Measurements from ENCODE around the gene LRP8.

The LRP8 gene

DNA sequence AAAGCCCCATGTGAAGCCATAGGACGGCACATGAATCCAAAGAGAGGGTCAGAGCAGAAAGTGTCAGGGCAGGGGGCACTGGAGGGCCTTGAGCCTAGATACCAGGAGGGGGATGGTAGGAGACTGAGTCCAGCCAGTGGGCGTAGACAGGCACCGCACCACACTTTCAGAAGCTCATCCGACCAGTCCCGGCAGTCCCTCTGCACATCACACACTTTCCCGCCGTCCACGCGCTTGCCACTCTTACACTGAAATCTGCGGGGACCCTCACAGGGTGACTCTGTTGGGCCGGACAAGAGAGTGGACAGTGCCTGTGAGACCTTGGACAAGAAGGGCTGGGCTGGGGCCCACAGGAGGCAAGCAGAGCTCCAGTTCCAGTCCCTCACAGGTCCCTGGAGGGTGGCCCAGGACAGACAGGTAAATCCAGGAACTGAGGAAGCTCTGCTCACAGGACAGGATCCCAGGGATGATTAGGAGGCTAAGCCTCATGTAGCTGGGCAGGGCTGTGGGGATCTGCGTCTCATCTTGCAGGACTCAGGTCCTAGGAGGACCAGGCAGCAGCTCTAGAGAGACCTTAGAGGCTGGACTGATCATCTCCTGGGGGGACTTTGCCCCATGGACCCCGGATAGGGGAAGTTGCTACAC is 53.2 kb downstream of the LRP8 start:
- H3K36me3 ChIP-seq (ENCODE audit: control insufficient read depth in 2 of 2, insufficient read depth in 2 of 2, low read length in 2 of 2), result no peaks in the 10 kb centered on the region
- H3K27ac ChIP-seq (ENCODE audit: low read depth in 2 of 2, low read length in 2 of 2), result no peak overlapping the region
- no peaks in the 10 kb centered on the region for H3K27me3 ChIP-seq (ENCODE audit: control insufficient read depth in 2 of 2, insufficient read depth in 2 of 2, low read length in 2 of 2)
- H3K9me3 ChIP-seq (ENCODE audit: control insufficient read depth in 2 of 2, low read length in 2 of 2), result no peaks in the 10 kb centered on the region
- no peaks in the 10 kb centered on the region for H3K4me1 ChIP-seq (ENCODE audit: control insufficient read depth in 2 of 2, insufficient read depth in 2 of 2, low read length in 2 of 2)
- no peak overlapping the region for H3K4me3 ChIP-seq (ENCODE audit: low read length in 2 of 2)
- H3K9ac ChIP-seq (ENCODE audit: low read depth in 1 of 2, low read length in 2 of 2), result no peak overlapping the region

DNA sequence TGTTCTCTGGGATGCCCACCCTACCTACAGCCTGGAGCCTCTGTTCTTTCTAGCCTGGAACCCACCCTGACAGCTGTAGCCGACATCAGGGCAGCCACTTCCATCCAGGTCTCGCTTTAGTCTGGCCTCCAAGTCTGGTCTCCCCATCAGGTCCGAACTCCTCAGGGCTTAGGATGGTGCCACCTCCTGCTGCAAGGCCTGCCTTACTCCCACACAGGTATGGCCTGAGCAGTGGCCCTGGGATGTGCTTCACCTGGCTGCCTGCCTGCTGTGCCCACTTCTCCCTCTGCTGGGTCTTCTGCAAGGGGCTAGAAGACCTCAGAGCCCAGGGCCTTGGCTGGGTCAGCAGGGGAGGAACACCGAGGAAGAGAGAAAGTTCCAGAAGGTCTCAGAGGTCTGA is 53.8 kb downstream of the LRP8 start:
- Histone ChIP-seq H3K36me3 (ENCODE audit: control insufficient read depth in 2 of 2, insufficient read depth in 2 of 2, low read length in 2 of 2) (no peaks in the 10 kb centered on the region), H3K4me1 (ENCODE audit: control insufficient read depth in 2 of 2, insufficient read depth in 2 of 2, low read length in 2 of 2) (no peaks in the 10 kb centered on the region), H3K27me3 (ENCODE audit: control insufficient read depth in 2 of 2, insufficient read depth in 2 of 2, low read length in 2 of 2) (no peaks in the 10 kb centered on the region), H3K27ac (ENCODE audit: low read depth in 2 of 2, low read length in 2 of 2) (no peak overlapping the region), H3K9ac (ENCODE audit: low read depth in 1 of 2, low read length in 2 of 2) (no peak overlapping the region), H3K4me3 (ENCODE audit: low read length in 2 of 2) (no peak overlapping the region), H3K9me3 (ENCODE audit: control insufficient read depth in 2 of 2, low read length in 2 of 2) (no peaks in the 10 kb centered on the region)

DNA sequence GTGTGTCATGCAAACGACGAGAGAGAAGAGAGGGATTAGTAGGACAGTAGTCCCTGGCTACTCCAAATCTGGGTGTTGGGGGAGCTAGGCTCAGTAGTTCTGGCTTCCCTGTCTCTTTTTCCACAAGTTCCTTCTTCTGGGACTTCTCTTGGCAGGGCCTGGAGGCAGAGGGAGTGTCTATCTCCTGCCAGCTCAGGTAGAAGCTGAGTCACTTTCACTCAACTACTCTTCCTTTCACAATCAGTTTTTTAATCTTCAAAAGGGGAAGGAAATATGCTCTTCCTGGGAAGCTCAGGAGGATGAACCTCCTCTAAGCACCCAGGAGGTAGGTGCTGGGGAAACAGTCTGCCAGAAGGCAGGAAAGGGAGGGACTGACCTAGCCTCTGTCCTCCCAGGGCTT is 54.3 kb downstream of the LRP8 start:
- no peak overlapping the region for H3K4me3 ChIP-seq (ENCODE audit: low read length in 2 of 2)
- H3K27ac ChIP-seq (ENCODE audit: low read depth in 2 of 2, low read length in 2 of 2), result no peak overlapping the region
- no peak overlapping the region for H3K9ac ChIP-seq (ENCODE audit: low read depth in 1 of 2, low read length in 2 of 2)
- no peaks in the 10 kb centered on the region for H3K9me3 ChIP-seq (ENCODE audit: control insufficient read depth in 2 of 2, low read length in 2 of 2)
- H3K27me3 ChIP-seq (ENCODE audit: control insufficient read depth in 2 of 2, insufficient read depth in 2 of 2, low read length in 2 of 2), result no peaks in the 10 kb centered on the region
- no peaks in the 10 kb centered on the region for H3K4me1 ChIP-seq (ENCODE audit: control insufficient read depth in 2 of 2, insufficient read depth in 2 of 2, low read length in 2 of 2)
- no peaks in the 10 kb centered on the region for H3K36me3 ChIP-seq (ENCODE audit: control insufficient read depth in 2 of 2, insufficient read depth in 2 of 2, low read length in 2 of 2)

DNA sequence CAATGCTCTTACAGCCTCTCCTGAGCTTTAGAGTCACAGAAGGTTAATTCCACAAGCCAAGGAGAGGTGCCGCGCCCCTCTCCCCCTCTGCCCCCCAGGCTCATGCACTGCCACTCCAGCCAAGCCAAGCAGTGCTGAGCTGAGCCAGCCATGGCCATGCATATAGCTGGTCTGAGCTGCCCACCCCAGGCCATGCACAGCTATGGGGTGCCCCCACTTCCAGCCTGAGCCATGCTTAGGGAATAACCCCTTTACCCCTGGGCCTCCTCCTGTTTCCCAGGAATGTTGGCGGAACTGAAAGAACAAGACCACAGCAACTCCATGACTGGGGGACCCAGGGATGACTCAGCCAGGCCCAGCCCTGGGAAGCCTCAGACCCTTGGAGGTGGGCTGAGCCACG is 55.5 kb downstream of the LRP8 start:
- Histone ChIP-seq H3K27ac (ENCODE audit: low read depth in 2 of 2, low read length in 2 of 2) (no peak overlapping the region), H3K4me3 (ENCODE audit: low read length in 2 of 2) (no peak overlapping the region), H3K4me1 (ENCODE audit: control insufficient read depth in 2 of 2, insufficient read depth in 2 of 2, low read length in 2 of 2) (no peaks in the 10 kb centered on the region), H3K36me3 (ENCODE audit: control insufficient read depth in 2 of 2, insufficient read depth in 2 of 2, low read length in 2 of 2) (no peaks in the 10 kb centered on the region), H3K9me3 (ENCODE audit: control insufficient read depth in 2 of 2, low read length in 2 of 2) (no peaks in the 10 kb centered on the region), H3K9ac (ENCODE audit: low read depth in 1 of 2, low read length in 2 of 2) (no peak overlapping the region), H3K27me3 (ENCODE audit: control insufficient read depth in 2 of 2, insufficient read depth in 2 of 2, low read length in 2 of 2) (no peaks in the 10 kb centered on the region)

DNA sequence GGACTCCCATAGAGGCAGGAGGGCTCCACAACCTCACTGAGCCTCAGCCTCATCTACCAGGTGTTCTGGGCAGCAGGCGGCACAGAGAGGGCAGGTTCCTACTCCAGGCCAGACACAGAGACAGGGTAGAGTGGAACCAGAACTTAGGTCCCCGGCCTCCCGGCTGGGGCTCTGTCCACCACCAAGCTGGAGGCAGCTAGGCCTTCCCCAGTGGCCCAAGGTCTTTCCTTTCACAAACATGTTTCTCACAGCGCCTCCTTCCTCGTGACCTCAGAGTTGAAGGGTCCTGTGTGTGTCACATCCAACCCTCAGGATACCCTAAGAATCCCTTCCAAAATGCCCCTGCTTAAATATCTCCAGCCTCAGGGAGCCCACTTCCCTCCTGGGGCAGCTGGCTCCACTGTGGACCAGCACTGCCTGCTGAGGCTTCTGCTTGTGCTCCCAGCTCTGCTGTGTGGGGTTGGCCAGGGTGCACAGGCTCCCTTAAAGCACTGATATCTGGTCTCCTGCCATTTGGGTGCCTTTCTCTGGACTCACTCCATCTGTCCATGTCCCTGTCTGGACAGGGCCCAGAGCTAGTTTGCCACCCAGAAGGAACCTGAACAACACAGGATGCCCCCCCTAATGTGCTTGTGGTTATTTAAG is 56.3 kb downstream of the LRP8 start:
- no peak overlapping the region for H3K27ac ChIP-seq (ENCODE audit: low read depth in 2 of 2, low read length in 2 of 2)
- H3K9me3 ChIP-seq (ENCODE audit: control insufficient read depth in 2 of 2, low read length in 2 of 2), result no peaks in the 10 kb centered on the region
- no peaks in the 10 kb centered on the region for H3K36me3 ChIP-seq (ENCODE audit: control insufficient read depth in 2 of 2, insufficient read depth in 2 of 2, low read length in 2 of 2)
- H3K4me3 ChIP-seq (ENCODE audit: low read length in 2 of 2), result no peak overlapping the region
- H3K4me1 ChIP-seq (ENCODE audit: control insufficient read depth in 2 of 2, insufficient read depth in 2 of 2, low read length in 2 of 2), result no peaks in the 10 kb centered on the region
- no peaks in the 10 kb centered on the region for H3K27me3 ChIP-seq (ENCODE audit: control insufficient read depth in 2 of 2, insufficient read depth in 2 of 2, low read length in 2 of 2)
- no peak overlapping the region for H3K9ac ChIP-seq (ENCODE audit: low read depth in 1 of 2, low read length in 2 of 2)

DNA sequence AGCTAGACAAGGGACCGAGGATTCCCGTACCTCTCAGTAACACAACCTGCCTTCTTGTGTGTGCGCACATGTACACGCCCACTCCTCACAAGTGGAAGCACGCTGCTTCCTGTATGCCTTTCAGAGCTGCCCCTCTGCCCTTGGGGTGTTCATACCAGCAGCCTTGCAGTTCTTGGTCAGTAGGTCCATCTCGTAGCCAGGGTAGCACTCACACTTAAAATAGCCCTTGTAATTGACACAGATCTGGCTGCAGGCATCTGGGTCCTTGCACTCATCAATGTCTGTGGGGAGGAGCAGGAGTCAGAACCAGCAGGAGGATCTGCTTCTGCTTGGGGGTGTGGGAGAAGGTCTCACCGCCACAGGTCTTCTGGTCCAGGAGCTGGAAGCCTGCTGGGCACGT is 57.0 kb downstream of the LRP8 start:
- H3K9ac ChIP-seq (ENCODE audit: low read depth in 1 of 2, low read length in 2 of 2), result no peak overlapping the region
- H3K27me3 ChIP-seq (ENCODE audit: control insufficient read depth in 2 of 2, insufficient read depth in 2 of 2, low read length in 2 of 2), result no peaks in the 10 kb centered on the region
- H3K4me1 ChIP-seq (ENCODE audit: control insufficient read depth in 2 of 2, insufficient read depth in 2 of 2, low read length in 2 of 2), result no peaks in the 10 kb centered on the region
- no peak overlapping the region for H3K27ac ChIP-seq (ENCODE audit: low read depth in 2 of 2, low read length in 2 of 2)
- H3K9me3 ChIP-seq (ENCODE audit: control insufficient read depth in 2 of 2, low read length in 2 of 2), result no peaks in the 10 kb centered on the region
- no peak overlapping the region for H3K4me3 ChIP-seq (ENCODE audit: low read length in 2 of 2)
- H3K36me3 ChIP-seq (ENCODE audit: control insufficient read depth in 2 of 2, insufficient read depth in 2 of 2, low read length in 2 of 2), result no peaks in the 10 kb centered on the region

- H3K27ac ChIP-seq (ENCODE audit: low read depth in 2 of 2, low read length in 2 of 2), result no peak overlapping the region
- H3K9me3 ChIP-seq (ENCODE audit: control insufficient read depth in 2 of 2, low read length in 2 of 2), result no peaks in the 10 kb centered on the region
- H3K9ac ChIP-seq (ENCODE audit: low read depth in 1 of 2, low read length in 2 of 2), result no peak overlapping the region
- H3K4me3 ChIP-seq (ENCODE audit: low read length in 2 of 2), result no peak overlapping the region
- no peaks in the 10 kb centered on the region for H3K27me3 ChIP-seq (ENCODE audit: control insufficient read depth in 2 of 2, insufficient read depth in 2 of 2, low read length in 2 of 2)
- H3K36me3 ChIP-seq (ENCODE audit: control insufficient read depth in 2 of 2, insufficient read depth in 2 of 2, low read length in 2 of 2), result no peaks in the 10 kb centered on the region
- no peaks in the 10 kb centered on the region for H3K4me1 ChIP-seq (ENCODE audit: control insufficient read depth in 2 of 2, insufficient read depth in 2 of 2, low read length in 2 of 2)
These were observed 57.8 kb downstream of the LRP8 start for GRCh38 chr1:53270107-53270506.

DNA sequence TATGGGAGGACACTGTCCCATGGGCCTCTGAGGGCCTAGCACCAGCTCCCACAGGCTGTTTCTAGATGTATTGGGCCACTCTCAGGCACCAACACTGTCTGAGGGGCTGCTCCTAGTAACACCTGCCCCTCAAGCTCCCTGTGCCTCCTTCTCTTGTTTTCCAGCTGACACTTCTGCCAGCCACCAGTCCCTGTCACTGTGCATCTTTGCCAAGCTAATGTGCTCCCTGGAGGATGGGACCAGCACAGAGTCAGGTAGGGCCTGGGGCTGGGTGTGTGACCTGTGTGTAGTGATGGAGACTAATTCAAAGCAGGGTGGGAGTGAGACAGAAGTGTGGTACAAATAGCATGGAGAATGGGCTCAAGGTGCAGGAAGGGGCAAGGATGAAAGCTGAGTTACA is 60.1 kb downstream of the LRP8 start:
- Histone ChIP-seq H3K36me3 (ENCODE audit: control insufficient read depth in 2 of 2, insufficient read depth in 2 of 2, low read length in 2 of 2) (no peaks in the 10 kb centered on the region), H3K27ac (ENCODE audit: low read depth in 2 of 2, low read length in 2 of 2) (no peak overlapping the region), H3K9ac (ENCODE audit: low read depth in 1 of 2, low read length in 2 of 2) (no peak overlapping the region), H3K4me3 (ENCODE audit: low read length in 2 of 2) (no peak overlapping the region), H3K9me3 (ENCODE audit: control insufficient read depth in 2 of 2, low read length in 2 of 2) (no peaks in the 10 kb centered on the region), H3K4me1 (ENCODE audit: control insufficient read depth in 2 of 2, insufficient read depth in 2 of 2, low read length in 2 of 2) (no peaks in the 10 kb centered on the region), H3K27me3 (ENCODE audit: control insufficient read depth in 2 of 2, insufficient read depth in 2 of 2, low read length in 2 of 2) (no peaks in the 10 kb centered on the region)

DNA sequence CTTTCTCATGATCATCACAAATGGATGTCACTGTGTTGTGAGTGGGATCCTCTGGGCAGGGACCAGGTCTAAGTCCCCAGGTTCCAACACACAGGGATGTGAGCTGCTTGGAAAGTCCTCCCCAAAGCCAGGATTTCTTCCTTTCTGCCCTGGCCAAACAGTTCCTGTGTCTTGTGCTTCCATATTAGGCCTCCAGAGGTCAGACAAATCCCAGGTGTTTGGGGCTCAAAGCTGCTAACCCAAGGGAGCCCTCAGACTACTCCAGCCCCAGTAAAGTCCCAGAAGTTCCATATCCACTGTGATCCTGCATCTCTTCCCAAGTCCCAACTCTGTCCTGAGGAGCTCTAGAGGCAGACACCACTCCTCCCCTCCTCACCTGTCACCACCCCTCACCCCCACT is 61.8 kb downstream of the LRP8 start:
- Histone ChIP-seq H3K4me3 (ENCODE audit: low read length in 2 of 2) (no peak overlapping the region), H3K36me3 (ENCODE audit: control insufficient read depth in 2 of 2, insufficient read depth in 2 of 2, low read length in 2 of 2) (no peaks in the 10 kb centered on the region), H3K9me3 (ENCODE audit: control insufficient read depth in 2 of 2, low read length in 2 of 2) (no peaks in the 10 kb centered on the region), H3K27ac (ENCODE audit: low read depth in 2 of 2, low read length in 2 of 2) (no peak overlapping the region), H3K27me3 (ENCODE audit: control insufficient read depth in 2 of 2, insufficient read depth in 2 of 2, low read length in 2 of 2) (no peaks in the 10 kb centered on the region), H3K4me1 (ENCODE audit: control insufficient read depth in 2 of 2, insufficient read depth in 2 of 2, low read length in 2 of 2) (no peaks in the 10 kb centered on the region), H3K9ac (ENCODE audit: low read depth in 1 of 2, low read length in 2 of 2) (no peak overlapping the region)

GRCh38 chr1:53265581-53265980 is 62.3 kb downstream of the LRP8 start:
- Histone ChIP-seq H3K9ac (ENCODE audit: low read depth in 1 of 2, low read length in 2 of 2) (no peak overlapping the region), H3K27me3 (ENCODE audit: control insufficient read depth in 2 of 2, insufficient read depth in 2 of 2, low read length in 2 of 2) (no peaks in the 10 kb centered on the region), H3K9me3 (ENCODE audit: control insufficient read depth in 2 of 2, low read length in 2 of 2) (no peaks in the 10 kb centered on the region), H3K4me1 (ENCODE audit: control insufficient read depth in 2 of 2, insufficient read depth in 2 of 2, low read length in 2 of 2) (no peaks in the 10 kb centered on the region), H3K4me3 (ENCODE audit: low read length in 2 of 2) (no peak overlapping the region), H3K36me3 (ENCODE audit: control insufficient read depth in 2 of 2, insufficient read depth in 2 of 2, low read length in 2 of 2) (no peaks in the 10 kb centered on the region), H3K27ac (ENCODE audit: low read depth in 2 of 2, low read length in 2 of 2) (no peak overlapping the region)

Measured in mucosa of rectum (tissue), 2 donors.